ENCODE data around the gene BTBD7. TPM values are rescaled to one million over a fixed set of nuclear protein-coding genes. Genes with fewer than 3 reads are reported as not detected.

Gene BTBD7
- total and polyA plus RNA-seq, 2 donors (not counting 3 experiments of a cell fraction or from before 2014, with no cell fraction given): 20.9 to 50.2 TPM

GRCh38 chr14:93228550-93228949 lies 104.3 kb downstream of the BTBD7 start:
- Histone ChIP-seq H3K4me2 (ENCODE audit: insufficient read depth, low read length) (no peak overlapping the region), H3K9me3 (replicated peaks; ENCODE audit: control insufficient read depth, insufficient read depth, low read length) (no peaks in the 10 kb centered on the region), H3K4me1 (ENCODE audit: control insufficient read depth, extremely low read depth, insufficient read depth, low read length) (no peaks in the 10 kb centered on the region), H3K27me3 (ENCODE audit: control insufficient read depth in 2 of 2, insufficient read depth in 2 of 2, low read length in 2 of 2) (no peaks in the 10 kb centered on the region), H3K4me3 (replicated peaks in 1 of 3; ENCODE audit: insufficient read depth in 1 of 3, low read depth in 1 of 3, low read length in 3 of 3) (no peak overlapping the region), H3K9me1 (replicated peaks; ENCODE audit: control insufficient read depth, extremely low read depth, insufficient read depth, low read length) (no peaks in the 10 kb centered on the region), H3K36me3 (ENCODE audit: control insufficient read depth in 2 of 2, extremely low read depth in 1 of 2, insufficient read depth in 2 of 2, low read length in 2 of 2) (peaks cover 8% of the 10 kb centered on the region in 2 experiments), H4K20me1 (replicated peaks; ENCODE audit: control insufficient read depth, extremely low read depth, insufficient read depth, low read length) (no peaks in the 10 kb centered on the region), H3K79me2 (ENCODE audit: control insufficient read depth, insufficient read depth, low read length) (no peaks in the 10 kb centered on the region), H3K27ac (ENCODE audit: insufficient read depth, low read depth, low read length) (no peak overlapping the region), H2AFZ (ENCODE audit: low read depth, low read length) (no peak overlapping the region), H3K9ac (replicated peaks; ENCODE audit: extremely low read depth, insufficient read depth, low read length) (no peak overlapping the region)
- intact Hi-C loops (cut with micrococcal nuclease): no loop called here
- FAIRE-seq (no peak), DNase-seq (ENCODE audit: low read depth, low spot score) (no peak)
- BruUV-seq (replicated peaks): no TSS peak
- dilution Hi-C loops (cut with MboI; ENCODE audit: extremely low pct_ligation_motif_present, low sequenced_read_pairs): no loop called here
- no peak for TF ChIP-seq MYC (IDR thresholded peaks at IDR 0.05; ENCODE audit: low read depth, low read length)
- TF ChIP-seq POLR2AphosphoS5 (IDR thresholded peaks at IDR 0.05; ENCODE audit: insufficient read depth, low read depth, low read length): no peak
- no peak for TF ChIP-seq POLR2A (IDR thresholded peaks at IDR 0.05; ENCODE audit: low read depth, low read length)
- TF ChIP-seq FOS (IDR thresholded peaks at IDR 0.05; ENCODE audit: borderline replicate concordance, insufficient read depth, low read length): no peak
- TF ChIP-seq GATA2 (IDR thresholded peaks at IDR 0.05; ENCODE audit: insufficient read depth, insufficient read length, low read depth, low read length): no peak
- CTCF ChIA-PET: no interaction called here
- POLR2A ChIA-PET: no interaction called here

GRCh38 chr14:93223565-93223964 lies 109.3 kb downstream of the BTBD7 start:
- H3K9me3 ChIP-seq (replicated peaks; ENCODE audit: control insufficient read depth, insufficient read depth, low read length): no peaks in the 10 kb centered on the region
- BruUV-seq (replicated peaks): no TSS peak
- no peak overlapping the region for H2AFZ ChIP-seq (ENCODE audit: low read depth, low read length)
- peaks cover 11 to 12% of the 10 kb centered on the region in 2 experiments for H3K36me3 ChIP-seq (ENCODE audit: control insufficient read depth in 2 of 2, extremely low read depth in 1 of 2, insufficient read depth in 2 of 2, low read length in 2 of 2)
- H4K20me1 ChIP-seq (replicated peaks; ENCODE audit: control insufficient read depth, extremely low read depth, insufficient read depth, low read length): no peaks in the 10 kb centered on the region
- dilution Hi-C loops (cut with MboI; ENCODE audit: extremely low pct_ligation_motif_present, low sequenced_read_pairs) (no loop called here), intact Hi-C loops (cut with micrococcal nuclease) (no loop called here)
- CTCF ChIA-PET: no interaction called here
- TF ChIP-seq EZH2 (IDR thresholded peaks at IDR 0.05; ENCODE audit: borderline replicate concordance, low read depth, low read length, severe bottlenecking): no peak
- no peak for TF ChIP-seq POLR2A (IDR thresholded peaks at IDR 0.05; ENCODE audit: low read depth, low read length)
- TF ChIP-seq JUN (IDR thresholded peaks at IDR 0.05; ENCODE audit: borderline replicate concordance, insufficient read depth, insufficient read length, low read depth): no peak
- no peak for TF ChIP-seq MAX (IDR thresholded peaks at IDR 0.05; ENCODE audit: insufficient read depth, insufficient read length)
- no peak for TF ChIP-seq CTCF (IDR thresholded peaks at IDR 0.05; ENCODE audit: extremely low read depth in 1 of 2, insufficient read depth in 1 of 2, low read depth in 1 of 2, low read length in 2 of 2)
- no peak for TF ChIP-seq POLR2AphosphoS5 (IDR thresholded peaks at IDR 0.05; ENCODE audit: insufficient read depth, low read depth, low read length)
- TF ChIP-seq FOS (IDR thresholded peaks at IDR 0.05; ENCODE audit: borderline replicate concordance, insufficient read depth, low read length): no peak
- TF ChIP-seq GATA2 (IDR thresholded peaks at IDR 0.05; ENCODE audit: insufficient read depth, insufficient read length, low read depth, low read length): no peak
- TF ChIP-seq MYC (IDR thresholded peaks at IDR 0.05; ENCODE audit: low read depth, low read length): no peak
- H3K4me3 ChIP-seq (replicated peaks in 1 of 3; ENCODE audit: insufficient read depth in 1 of 3, low read depth in 1 of 3, low read length in 3 of 3): no peak overlapping the region
- H3K27me3 ChIP-seq (ENCODE audit: control insufficient read depth in 2 of 2, insufficient read depth in 2 of 2, low read length in 2 of 2): no peaks in the 10 kb centered on the region
- H3K4me1 ChIP-seq (ENCODE audit: control insufficient read depth, extremely low read depth, insufficient read depth, low read length): no peaks in the 10 kb centered on the region
- no peak overlapping the region for H3K9ac ChIP-seq (replicated peaks; ENCODE audit: extremely low read depth, insufficient read depth, low read length)
- no peaks in the 10 kb centered on the region for H3K9me1 ChIP-seq (replicated peaks; ENCODE audit: control insufficient read depth, extremely low read depth, insufficient read depth, low read length)
- DNase-seq (ENCODE audit: low read depth, low spot score) (no peak), FAIRE-seq (no peak)
- POLR2A ChIA-PET: no interaction called here
- H3K27ac ChIP-seq (ENCODE audit: insufficient read depth, low read depth, low read length): no peak overlapping the region
- H3K79me2 ChIP-seq (ENCODE audit: control insufficient read depth, insufficient read depth, low read length): no peaks in the 10 kb centered on the region
- no peak overlapping the region for H3K4me2 ChIP-seq (ENCODE audit: insufficient read depth, low read length)

Data from endothelial cell of umbilical vein (primary cell).